ENCODE measurements around the gene HRG. TPM values are rescaled to one million over a fixed set of nuclear protein-coding genes. Genes with fewer than 3 reads are reported as not detected.
"Not testable (repeated sequence)": the region's sequence is repeated elsewhere in the genome, so short reads cannot be mapped to it uniquely, and the experiment has no call there.

The HRG gene
- total RNA-seq, 1 experiment from 2014 or later = not detected

- Histone ChIP-seq H3K9me3 (ENCODE audit: control insufficient read depth, insufficient read depth, low read depth, low read length) (no peaks in the 10 kb centered on the region), H3K4me3 (ENCODE audit: low read depth in 2 of 2, low read length in 2 of 2) (no peak overlapping the region), H3K4me1 (ENCODE audit: control insufficient read depth, insufficient read depth, low read length) (no peaks in the 10 kb centered on the region), H3K27me3 (ENCODE audit: control insufficient read depth, insufficient read depth, low read length) (peaks cover 8% of the 10 kb centered on the region), H3K36me3 (ENCODE audit: control insufficient read depth, insufficient read depth, low read length) (no peaks in the 10 kb centered on the region), H3K27ac (ENCODE audit: low read length) (no peak overlapping the region)
- no TSS peak for BruUV-seq (replicated peaks)
- in situ Hi-C loops (cut with HindIII; ENCODE audit: low pct_unique_long_range_greater_than_20kb, low sequenced_read_pairs) = no loop called here
- intact Hi-C loops (cut with micrococcal nuclease; ENCODE audit: unreplicated experiment) = no loop called here
- ATAC-seq (no peak), DNase-seq (ENCODE audit: low read depth, low spot score) (no peak)
- ChIA-PET CTCF (no interaction called here), POLR2A (no interaction called here)
- no peak for TF ChIP-seq CTCF (IDR thresholded peaks at IDR 0.05)
- TF ChIP-seq POLR2AphosphoS5 (IDR thresholded peaks at IDR 0.05; ENCODE audit: low read depth, low read length) = no peak
- no peak for TF ChIP-seq REST (IDR thresholded peaks at IDR 0.05; ENCODE audit: insufficient read depth in 1 of 2, low read depth in 2 of 2, low read length in 1 of 2)
- TF ChIP-seq TCF7L2 (IDR thresholded peaks at IDR 0.05; ENCODE audit: low read depth, low read length) = no peak
- TF ChIP-seq SIN3A (IDR thresholded peaks at IDR 0.05; ENCODE audit: borderline replicate concordance, insufficient read depth, low read depth, low read length) = no peak
Observed at GRCh38 chr3:186633481-186633880, 32.3 kb upstream of the HRG start.

GRCh38 chr3:186634207-186634606 lies 31.6 kb upstream of the HRG start:
- H3K4me3 ChIP-seq (ENCODE audit: low read depth in 2 of 2, low read length in 2 of 2); H3K36me3 ChIP-seq (ENCODE audit: control insufficient read depth, insufficient read depth, low read length); BruUV-seq (replicated peaks); H3K4me1 ChIP-seq (ENCODE audit: control insufficient read depth, insufficient read depth, low read length); DNase-seq (ENCODE audit: low read depth, low spot score); CTCF ChIA-PET; intact Hi-C loops (cut with micrococcal nuclease; ENCODE audit: unreplicated experiment); H3K27ac ChIP-seq (ENCODE audit: low read length); ATAC-seq; in situ Hi-C loops (cut with HindIII; ENCODE audit: low pct_unique_long_range_greater_than_20kb, low sequenced_read_pairs); POLR2A ChIA-PET; H3K9me3 ChIP-seq (ENCODE audit: control insufficient read depth, insufficient read depth, low read depth, low read length): not testable (repeated sequence)
- peaks cover 11% of the 10 kb centered on the region for H3K27me3 ChIP-seq (ENCODE audit: control insufficient read depth, insufficient read depth, low read length)

GRCh38 chr3:186635532-186635931 lies 30.3 kb upstream of the HRG start:
- H3K36me3 ChIP-seq (ENCODE audit: control insufficient read depth, insufficient read depth, low read length) = no peaks in the 10 kb centered on the region
- POLR2A ChIA-PET = no interaction called here
- TF ChIP-seq SIN3A (IDR thresholded peaks at IDR 0.05; ENCODE audit: borderline replicate concordance, insufficient read depth, low read depth, low read length) (no peak), POLR2AphosphoS5 (IDR thresholded peaks at IDR 0.05; ENCODE audit: low read depth, low read length) (no peak)
- H3K4me1 ChIP-seq (ENCODE audit: control insufficient read depth, insufficient read depth, low read length) = no peaks in the 10 kb centered on the region
- no TSS peak for BruUV-seq (replicated peaks)
- in situ Hi-C loops (cut with HindIII; ENCODE audit: low pct_unique_long_range_greater_than_20kb, low sequenced_read_pairs) = no loop called here
- no peak overlapping the region for H3K4me3 ChIP-seq (ENCODE audit: low read depth in 2 of 2, low read length in 2 of 2)
- ATAC-seq = no peak
- CTCF ChIA-PET = no interaction called here
- intact Hi-C loops (cut with micrococcal nuclease; ENCODE audit: unreplicated experiment) = no loop called here
- DNase-seq (ENCODE audit: low read depth, low spot score) = no peak
- H3K27me3 ChIP-seq (ENCODE audit: control insufficient read depth, insufficient read depth, low read length) = peaks cover 10% of the 10 kb centered on the region
- H3K27ac ChIP-seq (ENCODE audit: low read length) = no peak overlapping the region
- no peaks in the 10 kb centered on the region for H3K9me3 ChIP-seq (ENCODE audit: control insufficient read depth, insufficient read depth, low read depth, low read length)

Measured in Panc1 (cell line).